Endothelial cell of umbilical vein (primary cell): ENCODE results near the gene CDH19. TPM values are rescaled to one million over a fixed set of nuclear protein-coding genes. Genes with fewer than 3 reads are reported as not detected.

Source experiments
- BruUV-seq: library from RNA; stranded (reverse); fragments of 400-500 nt; replicated peaks from 2 replicates; lab custom pipeline; 2021; lab: Mats Ljungman, UMichigan
- CTCF ChIA-PET: fragments of 300-600, 350-600 bp; sonication (Branson Sonifier 250); formaldehyde crosslinking; loops from one replicate; lab custom pipeline; 2021; ENCODE audit warnings: antibody characterized with exemption, inconsistent platforms; lab: Charles Lee
- POLR2A ChIA-PET: fragments of 300-600, 350-600 bp; sonication (Branson Sonifier 250); formaldehyde crosslinking; loops from one replicate; lab custom pipeline; 2021; ENCODE audit warnings: antibody characterized with exemption, inconsistent platforms; lab: Charles Lee
- DNase-seq: peaks from one replicate; pipeline ENCODE4 v3.0.0-alpha.2; 2011; ENCODE audit warnings: low read depth, low spot score
- FAIRE-seq: peaks from 2 replicates; lab custom pipeline; 2011; peaks lifted over from hg19 to GRCh38; lab: Jason Lieb, UNC
- H2AFZ ChIP-seq: 2 replicates; pipeline ENCODE4 v1.6.0; 2012; ENCODE audit warnings: low read depth, low read length, control low read depth, inconsistent platforms
- H3K27ac ChIP-seq: 2 replicates; pipeline ENCODE4 v1.5.1; 2011; ENCODE audit warnings: low read depth, mild to moderate bottlenecking, control low read depth, low read length, moderate library complexity; ENCODE audit not compliant: insufficient read depth
- H3K27me3 ChIP-seq, 2 experiments: 2 replicates each; pipeline versions ENCODE4 v1.6.0 to v1.6.1; 2011; ENCODE audit warnings: low read length in 2 of 2, mixed read lengths in 1 of 2; ENCODE audit not compliant: control insufficient read depth in 2 of 2, insufficient read depth in 2 of 2
- H3K36me3 ChIP-seq, 2 experiments: 2 replicates in 1 of 2; 3 replicates in 1 of 2; pipeline ENCODE4 v1.5.1; 2011; ENCODE audit warnings: low read length in 2 of 2, mild to moderate bottlenecking in 1 of 2, moderate library complexity in 1 of 2; ENCODE audit not compliant: control insufficient read depth in 2 of 2, insufficient read depth in 2 of 2; ENCODE audit errors: extremely low read depth in 1 of 2
- H3K4me1 ChIP-seq: 3 replicates; pipeline ENCODE4 v1.5.1; 2011; ENCODE audit warnings: mild to moderate bottlenecking, low read length; ENCODE audit not compliant: control insufficient read depth, insufficient read depth; ENCODE audit errors: extremely low read depth
- H3K4me2 ChIP-seq: 2 replicates; pipeline ENCODE4 v1.6.1; 2011; ENCODE audit warnings: low read length, control low read depth, mixed read lengths; ENCODE audit not compliant: insufficient read depth
- H3K4me3 ChIP-seq, 3 experiments: fragments of 200-600 bp in 1 of 3; sonication (generic), shearing (Covaris generic) in 1 of 3; replicated peaks in 1 of 3; 2 replicates each; pipeline ENCODE4 v1.5.1; 2011 to 2016; ENCODE audit warnings: control low read depth in 3 of 3, low read length in 3 of 3, mild to moderate bottlenecking in 2 of 3, inconsistent platforms in 1 of 3, low read depth in 1 of 3, moderate library complexity in 1 of 3; ENCODE audit not compliant: insufficient read depth in 1 of 3
- H3K79me2 ChIP-seq: 2 replicates; pipeline ENCODE4 v1.6.0; 2012; ENCODE audit warnings: low read length, inconsistent platforms; ENCODE audit not compliant: control insufficient read depth, insufficient read depth
- H3K9ac ChIP-seq: replicated peaks from 2 replicates; pipeline ENCODE3; 2011; ENCODE audit warnings: low read length, control low read depth; ENCODE audit not compliant: insufficient read depth; ENCODE audit errors: extremely low read depth
- H3K9me1 ChIP-seq: replicated peaks from 3 replicates; pipeline ENCODE4 v1.6.0; 2011; ENCODE audit warnings: mild to moderate bottlenecking, low read length; ENCODE audit not compliant: control insufficient read depth, insufficient read depth; ENCODE audit errors: extremely low read depth
- H3K9me3 ChIP-seq: replicated peaks from 2 replicates; pipeline ENCODE4 v1.5.1; 2012; ENCODE audit warnings: low read length, inconsistent platforms; ENCODE audit not compliant: control insufficient read depth, insufficient read depth
- H4K20me1 ChIP-seq: replicated peaks from 2 replicates; pipeline ENCODE3; 2011; ENCODE audit warnings: mild to moderate bottlenecking, low read length; ENCODE audit not compliant: control insufficient read depth, insufficient read depth; ENCODE audit errors: extremely low read depth
- CTCF ChIP-seq, 2 donors: IDR thresholded peaks; 1 replicate in 1 of 2; 2 replicates in 1 of 2; pipeline ENCODE4 v1.5.1; 2011; ENCODE audit warnings: low read length in 2 of 2, mild to moderate bottlenecking in 2 of 2, moderate library complexity in 2 of 2, control low read depth in 1 of 2, inconsistent platforms in 1 of 2, low read depth in 1 of 2; ENCODE audit not compliant: insufficient read depth in 1 of 2; ENCODE audit errors: extremely low read depth in 1 of 2
- EZH2 ChIP-seq: IDR thresholded peaks from 2 replicates; pipeline ENCODE4 v1.6.1; 2012; ENCODE audit warnings: borderline replicate concordance, low read depth, mild to moderate bottlenecking, moderate library complexity, low read length, inconsistent platforms; ENCODE audit not compliant: severe bottlenecking
- FOS ChIP-seq: IDR thresholded peaks from 2 replicates; pipeline ENCODE4 v1.6.1; 2011; ENCODE audit warnings: mild to moderate bottlenecking, low read length, moderate library complexity, borderline replicate concordance; ENCODE audit not compliant: insufficient read depth
- GATA2 ChIP-seq: IDR thresholded peaks from 2 replicates; pipeline ENCODE4 v1.7.0; 2011; ENCODE audit warnings: low read depth, mild to moderate bottlenecking, moderate library complexity, mixed read lengths, low read length; ENCODE audit not compliant: insufficient read length, insufficient read depth
- JUN ChIP-seq: IDR thresholded peaks from 2 replicates; pipeline ENCODE4 v1.6.1; 2011; ENCODE audit warnings: borderline replicate concordance, low read depth; ENCODE audit not compliant: insufficient read length, insufficient read depth
- MAX ChIP-seq: IDR thresholded peaks from 2 replicates; pipeline ENCODE4 v1.6.1; 2011; ENCODE audit not compliant: insufficient read depth, insufficient read length
- MYC ChIP-seq: IDR thresholded peaks from one replicate; pipeline ENCODE4 v1.6.1; 2011; ENCODE audit warnings: mild to moderate bottlenecking, low read depth, low read length
- POLR2A ChIP-seq: IDR thresholded peaks from 2 replicates; pipeline ENCODE4 v1.6.1; 2012; ENCODE audit warnings: low read depth, mild to moderate bottlenecking, control low read depth, low read length
- POLR2AphosphoS5 ChIP-seq: IDR thresholded peaks from 2 replicates; pipeline ENCODE4 v1.6.1; 2012; ENCODE audit warnings: low read depth, mild to moderate bottlenecking, control low read depth, low read length, moderate library complexity; ENCODE audit not compliant: insufficient read depth
- dilution Hi-C: fragments of 300-500 bp; cut with MboI; formaldehyde crosslinking; loops from one replicate; pipeline ENCODE4 v1.15.0; 2019; ENCODE audit warnings: low sequenced_read_pairs; ENCODE audit not compliant: extremely low pct_ligation_motif_present
- intact Hi-C: fragments of 100-400 bp; cut with micrococcal nuclease; formaldehyde crosslinking; loops from one replicate; pipeline ENCODE4 v1.10.0; 2022
- polyA plus RNA-seq, 4 experiments: library from polyadenylated mRNA; depleted of rRNA in 3 of 4; stranded (reverse) in 3 of 4; unstranded in 1 of 4; fragments of >200 nt; gene quantifications; 2 replicates each; pipeline versions ENCODE4 v1.2.1 to v1.2.3, GENCODE V29; 2011 to 2012; ENCODE audit warnings: missing spikeins in 1 of 4
- total RNA-seq: library from RNA; stranded (reverse); gene quantifications from 2 replicates; pipeline ENCODE4 v1.2.3, GENCODE V29; 2021

Gene CDH19
- total and polyA plus RNA-seq, 2 donors (not counting 3 experiments of a cell fraction or from before 2014, with no cell fraction given) = not detected

- Histone ChIP-seq H3K27me3 (no peaks in the 10 kb centered on the region), H4K20me1 (no peaks in the 10 kb centered on the region), H2AFZ (no peak overlapping the region), H3K4me1 (peaks cover 6% of the 10 kb centered on the region), H3K36me3 (no peaks in the 10 kb centered on the region), H3K9ac (no peak overlapping the region), H3K4me2 (peak overlapping the region; percentile 11), H3K9me1 (no peaks in the 10 kb centered on the region), H3K79me2 (no peaks in the 10 kb centered on the region), H3K27ac (no peak overlapping the region), H3K9me3 (no peaks in the 10 kb centered on the region), H3K4me3 (no peak overlapping the region)
- ChIA-PET CTCF (interaction anchor here (1.0 kb wide), 1 partner anchor 16 kb away, joined by 3 read pairs; no protein-coding TSS in a partner anchor), POLR2A (no interaction called here)
- no TSS peak for BruUV-seq
- dilution Hi-C loops = no loop called here
- TF ChIP-seq FOS (peak; percentile 81), JUN (peak; percentile 22), POLR2AphosphoS5 (no peak), EZH2 (no peak), MYC (no peak)
- intact Hi-C loops = no loop called here
- FAIRE-seq (no peak), DNase-seq (peak; percentile 26)
Measured at GRCh38 chr18:66632756-66633155, 28.9 kb upstream of the CDH19 start.

- CTCF ChIA-PET = no interaction called here
- BruUV-seq = no TSS peak
- Histone ChIP-seq H4K20me1 (no peaks in the 10 kb centered on the region), H3K27ac (no peak overlapping the region), H3K4me1 (peaks cover 6% of the 10 kb centered on the region), H3K9me3 (no peaks in the 10 kb centered on the region), H2AFZ (no peak overlapping the region), H3K79me2 (no peaks in the 10 kb centered on the region), H3K27me3 (no peaks in the 10 kb centered on the region), H3K4me3 (no peak overlapping the region), H3K9ac (no peak overlapping the region), H3K9me1 (no peaks in the 10 kb centered on the region), H3K36me3 (no peaks in the 10 kb centered on the region), H3K4me2 (no peak overlapping the region)
- POLR2A ChIA-PET = no interaction called here
- intact Hi-C loops (no loop called here), dilution Hi-C loops (no loop called here)
- DNase-seq = no peak
- FAIRE-seq = no peak
- TF ChIP-seq FOS (no peak), JUN (no peak), GATA2 (no peak), POLR2AphosphoS5 (no peak), POLR2A (no peak), EZH2 (no peak), MAX (no peak), MYC (no peak), CTCF (IDR thresholded peaks at IDR 0.05; ENCODE audit: extremely low read depth in 1 of 2, insufficient read depth in 1 of 2, low read depth in 1 of 2, low read length in 2 of 2) (no peak)
Measured at GRCh38 chr18:66630831-66631230, 26.9 kb upstream of the CDH19 start.
